LNCaP clone FGC (cell line): ENCODE data around the gene RAB15.

Experiments used
- DNase-seq: peaks from one replicate; pipeline ENCODE4 v3.0.0-alpha.2; 2011; ENCODE audit warnings: low read depth
- H3K4me3 ChIP-seq: 2 replicates; pipeline ENCODE4 v1.5.1; 2011; ENCODE audit warnings: mild to moderate bottlenecking, low read depth, low read length, control low read depth
- CTCF ChIP-seq: IDR thresholded peaks from 2 replicates; pipeline ENCODE4 v1.5.1; 2012; ENCODE audit warnings: mild to moderate bottlenecking; ENCODE audit not compliant: control insufficient read depth, insufficient read depth; ENCODE audit errors: extremely low read depth

The RAB15 gene

DNA sequence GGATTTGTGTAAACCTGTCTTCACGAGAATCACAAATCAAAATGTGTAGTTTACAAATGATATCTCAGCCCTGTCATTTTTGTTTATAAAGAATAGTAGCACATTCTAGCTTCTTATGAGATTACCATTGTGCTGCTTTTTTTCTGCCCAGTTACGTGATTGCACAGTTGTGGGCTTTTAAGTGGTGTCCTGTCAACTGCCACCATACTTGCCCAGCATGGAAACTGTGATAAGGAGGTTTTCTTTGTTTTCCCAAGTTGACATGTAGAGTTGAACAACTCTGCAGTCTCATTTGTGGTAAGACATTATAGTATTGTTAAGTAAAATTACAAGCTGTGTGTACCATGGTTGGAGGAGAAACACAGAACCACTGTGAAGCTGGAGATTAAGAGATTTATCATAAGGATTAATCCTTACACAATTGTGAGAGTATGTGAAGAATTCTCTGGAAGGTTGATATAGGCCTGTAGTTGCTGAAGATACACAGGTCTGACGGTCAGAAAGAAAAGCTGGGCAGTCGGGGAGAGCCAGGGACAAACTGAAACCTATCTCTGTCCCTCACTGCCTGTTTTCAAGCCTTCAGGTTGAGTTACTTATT lies 45.6 kb downstream of the RAB15 start:
- no peak for TF ChIP-seq CTCF
- DNase-seq = no peak
- H3K4me3 ChIP-seq = no peak overlapping the region

GRCh38 chr14:64923015-64923414 lies 49.1 kb downstream of the RAB15 start:
- no peak for DNase-seq
- no peak for TF ChIP-seq CTCF
- no peak overlapping the region for H3K4me3 ChIP-seq

DNA sequence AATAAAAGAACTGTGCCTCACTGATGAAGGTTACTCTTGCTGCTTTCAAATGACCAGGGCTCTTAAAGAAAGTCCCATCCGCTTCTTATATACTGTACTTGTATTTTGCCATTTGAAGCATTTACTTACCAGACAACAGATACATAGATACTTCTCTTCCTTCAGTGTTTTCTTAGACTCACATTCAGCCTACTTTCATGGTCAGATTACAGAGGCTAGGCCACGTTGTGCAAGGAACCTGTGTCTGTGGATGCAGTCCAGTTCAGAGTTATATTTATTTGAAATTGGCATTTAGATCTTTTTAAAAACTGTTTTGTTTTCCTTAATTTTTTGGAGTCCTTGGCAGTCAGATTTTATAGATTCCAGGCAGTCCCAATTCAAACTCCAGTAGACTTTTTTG lies 51.7 kb downstream of the RAB15 start:
- no peak for TF ChIP-seq CTCF
- no peak overlapping the region for H3K4me3 ChIP-seq
- no peak for DNase-seq

GRCh38 chr14:64919618-64920017 lies 52.5 kb downstream of the RAB15 start:
- no peak for TF ChIP-seq CTCF
- no peak for DNase-seq
- no peak overlapping the region for H3K4me3 ChIP-seq

GRCh38 chr14:64919215-64919614 lies 52.9 kb downstream of the RAB15 start:
- DNase-seq = no peak
- H3K4me3 ChIP-seq = no peak overlapping the region
- no peak for TF ChIP-seq CTCF

DNA sequence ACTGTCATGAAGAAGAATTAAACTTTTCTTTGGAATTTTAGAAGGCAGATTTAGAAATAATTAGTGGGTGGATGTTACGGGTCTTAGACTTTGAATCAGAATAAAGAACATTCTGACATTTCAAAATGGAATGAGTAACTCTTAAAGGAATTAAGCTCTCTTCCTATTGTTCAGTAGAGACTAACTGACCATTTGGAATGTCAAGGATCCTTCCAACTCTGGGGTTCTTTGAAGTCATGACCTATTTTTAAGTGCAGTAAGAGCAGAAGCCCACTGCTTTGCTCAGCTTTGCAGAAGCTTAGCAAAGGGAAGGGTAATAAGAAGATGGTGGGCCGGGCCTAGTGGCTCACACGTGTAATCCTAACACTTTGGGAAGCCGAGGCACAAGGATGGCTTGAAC lies 53.9 kb downstream of the RAB15 start:
- no peak overlapping the region for H3K4me3 ChIP-seq
- no peak for TF ChIP-seq CTCF

GRCh38 chr14:64915797-64916196 lies 56.3 kb downstream of the RAB15 start:
- no peak for TF ChIP-seq CTCF
- H3K4me3 ChIP-seq = no peak overlapping the region
- DNase-seq = no peak

More for the DNA sequence above, 53.9 kb downstream of the RAB15 start:
- DNase-seq = no peak
